ENCODE data around the gene OPN3.

OPN3 gene

DNA sequence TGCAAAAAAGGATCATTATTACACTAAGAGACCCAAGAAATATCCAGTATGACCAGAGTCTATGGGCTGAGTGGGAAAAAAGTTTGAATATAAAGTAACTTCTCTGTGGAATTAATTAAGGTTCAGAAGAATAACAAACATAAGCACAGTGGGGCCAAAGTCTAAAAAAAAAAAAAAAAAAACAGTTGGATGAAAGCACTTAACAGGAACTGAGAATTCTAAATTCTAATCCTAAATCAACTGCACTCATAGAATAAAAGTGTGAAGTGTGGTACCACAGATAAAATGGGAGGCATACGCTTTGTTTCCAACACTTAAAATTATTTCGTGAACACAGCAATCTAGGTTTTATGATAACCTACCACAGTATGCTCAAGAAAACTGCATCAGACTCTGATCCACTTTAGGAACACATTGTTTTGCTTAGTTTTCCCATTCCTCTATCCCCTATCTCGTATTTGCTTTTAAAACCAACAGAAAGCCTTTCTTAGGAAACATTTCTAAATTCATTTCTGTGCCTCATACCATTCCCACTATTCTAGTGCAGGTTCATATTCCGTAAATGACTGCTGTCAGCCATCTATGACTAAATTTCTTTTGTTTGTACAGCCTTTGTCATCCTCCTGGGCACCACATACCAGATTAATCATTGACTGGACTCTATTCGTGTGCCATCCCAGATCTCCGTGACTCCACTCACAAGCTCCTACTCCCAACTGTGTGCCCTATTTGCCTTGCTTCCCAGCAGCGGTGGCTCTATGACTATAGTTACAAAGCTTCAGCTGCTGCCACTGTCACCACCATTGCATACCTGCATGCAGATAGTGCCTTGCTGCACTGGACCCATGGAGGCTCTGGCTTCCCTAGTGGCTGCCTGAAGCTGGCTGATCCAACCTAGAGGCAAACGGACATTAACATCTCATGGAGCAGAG is 24.9 kb downstream of the OPN3 start:
- no peak for DNase-seq (ENCODE audit: low spot score)

DNA sequence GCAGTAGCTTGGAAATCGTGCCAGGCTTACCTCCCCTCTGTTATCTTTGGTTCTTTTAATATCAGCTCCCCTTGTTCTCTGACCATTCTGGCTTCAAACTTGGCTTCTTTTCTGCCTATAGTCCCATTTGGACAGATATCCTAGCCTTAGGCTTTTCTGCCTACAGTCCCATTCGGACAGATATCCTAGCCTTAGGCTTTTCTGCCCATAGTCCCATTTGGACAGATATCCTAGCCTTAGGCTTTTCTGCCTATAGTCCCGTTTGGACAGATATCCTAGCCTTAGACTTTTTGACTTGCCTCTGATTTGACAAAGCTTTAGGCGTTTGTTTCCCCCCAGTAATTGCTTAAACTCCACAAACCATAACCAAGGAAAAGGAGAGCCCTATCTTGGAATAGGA is 25.6 kb downstream of the OPN3 start:
- DNase-seq (ENCODE audit: low spot score): no peak

DNA sequence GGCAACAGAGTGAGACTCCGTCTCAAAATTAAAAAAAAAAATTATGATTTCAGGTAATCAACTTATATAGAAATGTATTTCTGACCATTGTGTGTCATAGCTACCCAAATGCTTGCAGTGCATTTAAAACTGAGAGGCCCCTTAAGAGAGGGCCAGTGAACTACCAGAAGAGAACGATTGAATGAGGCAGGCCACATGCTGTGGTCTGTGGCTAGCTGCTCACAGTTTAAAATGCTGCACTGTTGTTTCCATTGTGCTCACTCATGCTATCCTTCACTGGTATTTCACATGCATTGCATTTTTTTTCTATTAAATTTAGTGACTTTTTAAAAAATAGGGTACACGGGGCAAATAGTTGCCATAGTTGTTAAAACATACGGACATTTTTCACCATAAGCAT is 26.0 kb downstream of the OPN3 start:
- DNase-seq (ENCODE audit: low spot score): no peak

DNA sequence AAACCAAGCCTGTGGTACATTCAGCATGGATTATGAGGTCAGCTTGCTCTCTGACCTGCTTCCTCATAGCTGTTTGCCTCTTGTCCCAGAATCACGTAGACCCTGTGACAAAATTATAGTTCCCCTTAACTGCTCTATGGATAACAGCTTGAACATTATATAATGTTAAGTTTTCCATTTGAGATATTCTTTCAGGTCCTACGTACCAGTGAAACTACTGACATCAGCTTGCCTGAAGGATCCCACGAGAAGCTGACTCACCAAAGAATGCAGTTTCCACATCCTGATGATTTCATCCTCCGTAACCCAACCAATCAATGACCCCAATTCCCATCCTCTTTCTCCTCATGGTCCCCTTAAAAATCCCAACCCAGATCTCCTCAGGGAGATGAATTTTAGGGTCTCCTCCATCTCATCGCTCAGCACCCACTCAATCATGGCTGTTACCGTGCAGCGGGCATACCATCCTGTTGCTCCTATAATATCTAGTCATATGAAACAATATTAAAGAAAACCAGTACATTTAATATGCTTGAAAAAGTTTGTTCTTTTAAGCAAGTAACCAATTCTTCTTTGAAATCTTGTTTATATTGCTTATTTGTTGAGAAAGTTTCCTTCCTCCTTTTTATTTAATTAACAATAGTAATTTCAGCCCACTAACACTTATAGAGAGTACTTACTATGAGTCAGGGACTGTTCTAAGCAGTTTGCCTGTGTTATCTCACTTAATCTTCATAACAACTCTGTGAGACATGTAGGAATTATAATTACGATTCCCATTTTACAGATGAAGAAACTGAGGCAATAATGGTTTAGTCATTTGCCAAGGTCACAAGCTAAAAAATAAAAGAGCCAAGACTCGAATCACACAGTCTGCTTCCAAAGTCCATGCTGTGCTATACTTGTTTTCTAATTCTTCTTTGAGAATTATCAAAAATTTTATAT is 27.4 kb downstream of the OPN3 start:
- DNase-seq (ENCODE audit: low spot score): peak; percentile 45

DNA sequence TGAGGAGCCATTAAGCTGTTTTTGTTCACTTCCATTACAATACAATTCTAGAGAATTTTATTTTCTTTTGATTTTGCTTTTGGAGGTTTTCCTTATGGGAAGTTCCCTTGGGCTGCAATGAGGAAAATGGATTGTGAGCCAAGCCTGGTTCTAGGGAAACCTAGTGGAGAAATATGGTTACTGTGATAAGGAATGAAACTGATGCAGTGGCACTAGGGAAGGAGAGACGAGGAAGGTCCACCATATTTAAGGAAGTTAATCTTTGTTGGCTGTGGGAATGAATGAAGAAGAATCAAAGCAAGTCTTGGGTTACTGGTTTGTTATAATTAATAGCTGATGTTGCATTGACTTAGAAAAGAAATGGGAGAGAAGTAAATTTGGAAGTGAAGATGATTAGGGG is 28.4 kb downstream of the OPN3 start:
- DNase-seq (ENCODE audit: low spot score): no peak

DNA sequence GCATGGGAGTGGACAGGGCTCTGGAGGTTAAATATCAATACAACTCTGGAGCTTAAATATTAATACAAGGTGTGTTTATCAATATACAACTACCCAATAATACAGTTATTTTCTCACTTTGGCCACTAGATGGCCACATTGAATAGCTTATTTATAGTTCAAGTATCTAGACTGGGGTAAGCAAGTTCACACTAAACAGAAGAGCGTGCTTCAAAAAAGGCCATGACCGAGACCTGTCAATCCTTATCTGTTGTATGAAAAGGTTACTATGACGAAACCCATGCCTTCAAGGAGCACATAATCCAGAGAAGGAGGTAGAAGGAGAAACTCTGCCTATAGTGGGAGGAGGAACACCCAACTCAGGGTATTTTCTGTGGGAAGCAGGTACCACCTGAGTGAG is 29.1 kb downstream of the OPN3 start:
- peak; percentile 16 for DNase-seq (ENCODE audit: low spot score)

DNA sequence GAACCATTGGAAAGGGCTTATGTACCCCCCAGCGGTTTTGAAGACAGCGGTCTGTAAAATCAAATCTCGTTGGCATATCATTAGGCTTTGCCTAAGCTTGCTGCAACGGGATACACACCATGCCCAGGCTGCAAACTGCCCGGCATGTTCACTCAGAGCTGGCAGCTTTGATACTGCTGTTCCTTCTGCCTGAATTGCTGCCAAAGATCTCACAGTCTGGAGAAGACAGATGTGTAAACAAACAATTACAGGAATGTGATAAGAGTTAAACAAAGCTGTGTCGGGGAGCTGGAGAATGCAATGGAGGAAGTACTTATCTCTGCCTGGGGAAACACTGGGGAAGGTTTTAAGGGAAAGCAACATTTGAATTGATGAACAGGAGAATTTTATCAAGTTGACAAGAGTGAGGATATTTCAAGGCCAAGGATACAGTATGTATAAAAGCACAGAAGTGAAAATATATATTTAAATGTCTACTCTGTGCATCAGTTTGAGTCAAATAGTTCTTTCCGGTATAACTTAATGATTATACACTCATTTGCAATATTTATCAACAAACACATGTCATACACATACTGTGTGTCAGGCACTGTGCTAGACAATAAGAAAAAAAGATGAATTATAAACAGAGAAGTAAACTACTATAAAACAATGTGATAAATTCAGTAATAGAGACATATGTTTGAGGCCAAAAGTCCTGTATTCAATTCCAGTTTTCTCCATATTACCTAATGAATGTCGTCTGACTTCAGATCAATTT is 29.9 kb downstream of the OPN3 start:
- peak; percentile 18 for DNase-seq (ENCODE audit: low spot score)

DNA sequence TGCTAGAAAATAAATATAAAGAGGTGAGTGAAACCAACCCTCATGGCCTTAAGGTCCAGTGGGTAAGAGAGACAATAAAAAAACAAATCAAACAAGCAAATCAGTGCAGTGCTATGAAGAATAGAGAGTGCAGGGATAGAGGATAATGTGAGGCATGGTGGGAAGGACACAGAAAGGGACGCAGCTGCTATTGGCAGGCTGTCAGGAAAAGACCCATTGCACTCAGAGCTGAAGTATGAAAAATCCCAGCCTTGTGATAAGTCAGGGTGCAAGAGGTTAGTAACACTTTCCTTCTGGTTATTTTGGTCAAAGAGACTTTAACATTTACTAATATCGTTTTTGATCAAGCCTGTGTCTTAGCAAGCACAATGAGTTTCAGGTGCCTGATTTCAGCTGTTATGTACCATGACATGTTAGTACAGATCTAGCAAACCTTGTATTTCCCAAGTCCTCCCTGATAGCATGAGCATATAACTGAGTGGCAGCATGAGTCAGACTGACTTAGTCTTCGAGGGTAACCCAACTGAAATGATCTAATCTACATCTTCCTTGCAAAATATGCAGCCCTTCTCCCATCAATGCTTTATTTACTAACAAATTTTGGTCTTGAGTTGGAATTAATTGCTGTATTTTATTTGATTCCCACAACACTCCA is 31.7 kb downstream of the OPN3 start:
- no peak for DNase-seq (ENCODE audit: low spot score)

DNA sequence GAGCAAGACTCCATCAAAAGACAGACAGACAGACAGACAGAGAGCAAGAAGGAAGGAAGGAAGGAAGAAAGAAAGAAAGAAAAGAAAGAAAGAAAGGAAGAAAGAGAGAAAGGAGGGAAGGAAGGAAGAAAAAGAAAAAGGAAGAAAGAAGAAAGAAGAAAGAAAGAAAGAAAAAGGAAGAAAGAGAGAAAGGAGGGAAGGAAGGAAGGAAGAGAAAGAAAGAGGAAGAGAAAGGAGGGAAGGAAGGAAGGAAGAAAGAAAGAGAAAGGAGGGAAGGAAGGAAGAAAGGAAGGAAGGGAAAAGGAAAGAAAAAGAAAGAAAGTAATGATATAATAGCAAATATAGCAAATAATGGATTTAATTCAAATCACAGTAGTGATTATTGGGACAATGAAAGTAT is 32.7 kb downstream of the OPN3 start:
- no peak for DNase-seq (ENCODE audit: low spot score)

DNA sequence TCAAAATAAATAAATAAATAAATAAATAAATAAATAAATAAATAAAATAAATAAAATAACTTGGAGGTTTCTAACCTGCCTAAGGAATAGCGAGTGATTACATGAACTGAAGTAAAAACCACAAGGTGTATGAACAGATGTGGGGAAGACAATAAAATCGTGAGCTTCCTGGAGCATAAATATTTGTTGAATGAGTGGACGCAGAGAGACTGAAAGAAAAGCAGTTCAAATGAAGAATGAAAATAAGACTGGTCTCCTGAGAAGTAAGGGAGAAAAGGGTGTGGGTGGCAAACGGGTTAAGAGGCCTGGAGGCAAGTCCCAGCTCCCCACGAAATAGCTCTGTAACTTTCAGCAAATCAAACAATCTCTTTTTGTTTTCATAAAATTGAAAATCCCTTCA is 33.6 kb downstream of the OPN3 start:
- no peak for DNase-seq (ENCODE audit: low spot score)

DNA sequence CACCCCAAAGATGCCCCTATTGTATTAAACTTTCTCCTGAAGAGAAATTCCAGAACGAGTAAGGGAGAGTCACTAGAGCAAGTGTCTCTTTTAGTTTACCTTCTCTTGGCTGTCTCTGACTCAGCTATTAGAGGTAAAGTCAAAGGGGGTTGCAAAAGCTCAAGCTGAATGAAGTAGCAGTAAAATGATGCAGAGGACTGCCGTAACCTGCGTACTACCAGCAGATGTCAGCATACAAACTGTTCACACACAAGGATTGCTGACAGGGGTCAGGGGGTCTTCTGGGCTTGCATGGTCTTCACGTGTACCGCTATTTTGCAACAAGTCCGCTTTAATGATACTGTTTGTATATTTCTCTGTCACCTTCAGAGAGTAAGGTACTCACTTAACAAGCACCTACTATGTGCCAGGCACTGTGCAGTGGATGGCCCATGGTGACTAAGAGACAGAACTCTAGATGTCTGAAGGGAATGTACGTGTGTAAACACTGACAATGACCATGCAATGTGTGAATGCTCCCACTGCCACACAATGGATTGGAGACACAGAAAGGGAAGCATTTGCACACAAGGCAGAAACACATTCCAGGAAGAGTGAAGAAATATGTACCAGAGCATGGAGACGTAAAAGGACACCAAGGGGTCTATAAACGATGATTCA is 34.9 kb downstream of the OPN3 start:
- DNase-seq (ENCODE audit: low spot score): no peak

DNA sequence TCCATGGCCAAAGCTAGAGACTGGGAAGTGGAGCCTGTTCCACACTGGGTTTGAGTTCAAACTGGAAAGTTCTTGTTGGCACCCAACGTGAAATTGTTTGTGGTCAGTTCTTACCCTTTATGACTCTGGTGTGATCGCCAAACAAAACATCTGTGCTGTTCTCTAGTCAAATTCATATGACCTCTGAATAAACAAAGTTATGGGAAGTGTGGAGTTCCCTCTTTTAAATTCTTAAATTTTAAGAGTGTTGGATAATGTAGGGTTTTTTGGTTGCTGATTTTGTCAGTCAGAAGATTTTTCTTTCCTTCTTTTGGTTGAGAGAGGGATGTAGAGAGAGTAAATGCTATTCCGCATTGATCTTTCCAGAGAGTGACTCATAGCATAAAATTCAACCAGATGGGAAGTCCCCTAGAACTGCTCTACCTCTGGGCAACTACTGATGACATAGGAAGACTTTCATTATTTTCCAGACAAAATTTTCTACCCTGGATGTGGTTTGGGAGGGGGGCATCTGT is 36.4 kb downstream of the OPN3 start:
- DNase-seq (ENCODE audit: low spot score): no peak

DNA sequence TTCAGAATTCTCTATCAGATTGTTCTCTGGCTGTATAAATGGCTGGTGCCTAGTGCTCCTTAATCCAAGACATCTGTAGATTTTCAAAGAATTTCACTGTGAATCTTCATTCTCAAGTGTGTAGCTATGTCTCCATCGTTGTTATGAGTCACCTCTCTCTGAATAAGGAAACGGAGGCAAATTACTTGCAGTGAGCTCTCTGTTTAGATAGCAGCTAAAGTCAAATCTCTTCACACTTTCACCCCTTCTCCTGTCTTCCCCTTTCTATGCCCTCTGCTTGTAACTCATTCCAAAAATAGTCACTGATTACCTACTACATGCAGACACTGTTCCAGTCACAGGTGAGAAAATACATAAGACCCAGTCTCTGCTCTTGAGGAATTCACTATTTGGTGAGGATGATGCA is 39.7 kb downstream of the OPN3 start:
- no peak for DNase-seq (ENCODE audit: low spot score)

DNA sequence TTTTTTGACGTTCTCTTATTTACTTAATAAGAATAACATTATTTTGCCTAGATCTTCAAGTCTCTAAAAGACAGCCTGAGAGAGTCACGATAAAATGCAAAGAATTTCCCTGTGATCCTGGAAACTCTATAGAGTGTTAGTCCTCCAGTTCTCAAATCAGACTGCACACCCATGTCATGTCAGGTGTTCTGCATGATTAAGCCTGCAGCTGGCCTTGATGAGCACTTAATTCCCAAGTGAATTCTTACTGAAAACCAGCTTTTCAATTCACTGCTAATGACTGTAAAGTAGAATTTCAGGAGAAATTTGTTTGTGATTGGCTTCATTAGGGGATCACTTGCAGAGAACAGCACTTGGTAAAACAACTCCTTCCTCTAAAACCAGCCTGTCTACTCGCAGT is 41.9 kb downstream of the OPN3 start:
- DNase-seq (ENCODE audit: low spot score): no peak

DNA sequence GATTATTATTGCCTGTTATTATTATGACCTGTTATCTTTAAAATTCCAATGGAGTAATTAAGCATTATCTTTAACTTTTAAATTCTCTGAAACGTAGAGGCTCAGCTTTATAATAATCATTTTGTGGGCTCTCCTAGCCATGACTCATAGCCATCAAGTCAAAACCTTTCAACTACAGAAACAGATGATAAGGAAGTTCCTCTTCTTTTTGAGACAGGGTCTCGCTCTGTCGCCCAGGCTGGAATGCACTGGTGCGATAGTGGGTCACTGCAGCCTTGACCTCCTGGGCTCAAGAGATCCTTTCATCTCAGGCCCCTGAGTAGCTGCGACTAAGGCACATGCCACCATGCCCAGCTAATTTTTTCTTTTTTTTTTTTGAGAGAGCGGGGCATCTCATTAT is 43.5 kb downstream of the OPN3 start:
- DNase-seq (ENCODE audit: low spot score): no peak

DNA sequence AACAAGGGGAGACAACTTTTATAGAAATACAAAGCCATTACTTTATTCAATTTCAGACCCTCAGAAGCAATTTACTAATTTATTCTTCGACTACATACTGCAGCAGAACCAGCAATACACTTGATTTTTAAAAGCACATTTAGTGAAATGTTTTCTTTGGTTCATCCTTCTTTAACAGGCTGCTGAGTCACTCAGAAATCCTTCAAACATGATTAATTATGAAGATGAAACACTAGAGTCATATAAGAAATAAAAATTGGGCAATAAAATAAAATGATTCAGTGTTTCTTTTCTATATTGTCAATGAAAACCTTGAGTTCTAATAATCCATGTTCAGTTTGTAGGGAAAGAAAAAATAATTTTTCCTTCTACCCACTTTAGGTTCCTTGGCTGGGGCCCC is 47.0 kb downstream of the OPN3 start:
- DNase-seq (ENCODE audit: low spot score): no peak

DNA sequence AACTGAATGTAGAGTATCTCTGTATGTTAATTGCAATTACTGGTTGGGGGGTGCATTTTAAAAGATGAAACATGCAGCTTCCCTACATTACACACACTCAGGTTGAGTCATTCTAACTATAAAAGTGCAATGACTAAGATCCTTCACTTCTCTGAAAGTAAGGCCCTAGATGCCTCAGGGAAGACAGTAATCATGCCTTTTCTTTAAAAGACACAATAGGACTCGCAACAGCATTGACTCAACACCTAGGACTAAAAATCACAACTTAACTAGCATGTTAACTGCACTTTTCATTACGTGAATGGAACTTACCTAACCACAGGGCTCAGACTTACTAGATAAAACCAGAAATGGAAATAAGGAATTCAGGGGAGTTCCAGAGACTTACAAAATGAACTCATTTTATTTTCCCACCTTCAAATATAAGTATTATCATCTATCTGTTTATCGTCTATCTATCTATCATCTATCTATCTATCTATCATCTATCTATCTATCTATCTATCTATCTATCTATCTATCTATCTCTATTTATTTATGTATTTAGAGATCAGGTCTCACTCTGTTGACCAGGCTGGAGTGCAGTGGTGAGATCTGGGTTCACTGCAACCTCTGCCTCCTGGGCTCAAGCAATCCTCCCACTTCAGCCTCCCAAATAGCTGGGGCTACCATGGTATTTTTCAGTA is 47.8 kb downstream of the OPN3 start:
- DNase-seq (ENCODE audit: low spot score): no peak

DNA sequence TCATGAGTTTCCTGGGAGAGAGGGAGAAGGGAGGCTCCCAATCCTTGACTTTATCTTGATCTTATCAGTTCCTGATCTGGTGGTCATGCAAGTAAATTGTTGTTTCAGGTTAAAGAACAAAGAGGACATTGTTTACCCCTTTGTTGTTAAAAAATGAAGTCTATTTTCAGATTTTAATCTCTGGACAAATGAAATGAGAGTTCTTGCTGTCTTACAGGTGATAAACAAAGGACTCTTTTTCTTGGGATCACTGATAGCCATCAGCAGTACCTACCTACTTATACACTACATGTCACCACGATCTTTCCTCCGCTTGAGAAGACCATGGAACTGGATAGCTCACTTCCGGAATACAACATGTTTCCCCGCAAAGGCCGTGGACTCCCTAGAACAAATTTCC is 48.4 kb downstream of the OPN3 start:
- DNase-seq (ENCODE audit: low spot score): no peak

DNA sequence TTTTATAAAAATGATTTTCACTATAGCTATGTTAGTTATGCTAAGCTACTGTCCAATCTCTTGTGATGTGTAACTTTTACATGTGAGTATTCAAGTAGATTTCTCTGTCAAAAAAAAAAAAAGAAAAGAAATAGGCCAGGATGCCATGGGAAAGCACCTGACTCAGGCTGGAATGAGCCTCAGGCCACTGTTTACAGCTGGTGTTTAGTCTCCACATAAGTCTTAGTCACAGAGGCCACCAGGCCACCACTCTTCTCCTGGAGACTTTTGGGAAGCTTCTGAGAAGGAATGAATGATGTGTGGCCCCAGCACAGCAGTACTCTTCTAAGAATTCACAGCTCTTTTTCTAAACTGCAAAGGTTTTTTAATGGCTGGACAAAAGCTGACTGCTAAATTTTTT is 48.9 kb downstream of the OPN3 start:
- peak; percentile 24 for DNase-seq (ENCODE audit: low spot score)

DNA sequence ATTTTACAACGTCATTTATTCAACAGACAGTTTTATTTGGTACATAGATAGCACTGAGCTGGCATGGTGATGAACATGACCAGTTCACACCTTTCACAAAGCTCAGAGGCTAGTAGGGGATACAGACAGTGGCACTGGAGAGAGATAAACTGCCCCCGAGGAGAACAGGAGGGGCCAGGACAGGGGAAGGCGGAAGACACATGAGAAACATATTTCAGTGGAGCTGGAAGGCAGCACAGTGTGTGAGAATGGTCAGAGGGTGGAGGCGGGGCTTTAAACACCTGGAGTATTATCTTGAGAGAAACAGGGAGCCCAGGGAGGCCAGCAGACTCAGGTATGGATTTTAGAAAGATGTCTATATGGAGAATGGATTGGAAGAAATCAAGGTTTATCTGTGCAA is 49.5 kb downstream of the OPN3 start:
- no peak for DNase-seq (ENCODE audit: low spot score)
